Small intestine (tissue), 7 donors: ENCODE data around the gene WDR91. TPM values are rescaled to one million over a fixed set of nuclear protein-coding genes. Genes with fewer than 3 reads are reported as not detected.
"Not testable (repeated sequence)": the region's sequence is repeated elsewhere in the genome, so short reads cannot be mapped to it uniquely, and the experiment has no call there.

Experiments used
- DNase-seq, 2 donors: peaks; one replicate each; pipeline versions ENCODE4 v3.0.0 to v3.0.0-alpha.2; 2013
- FAIRE-seq: peaks from 2 replicates; lab custom pipeline; 2012; peaks lifted over from hg19 to GRCh38; lab: Jason Lieb, UNC
- H3K27ac ChIP-seq, 3 donors: one replicate each; pipeline ENCODE4 v1.5.1; 2013; ENCODE audit warnings: low read length in 2 of 3, mild to moderate bottlenecking in 2 of 3, control low read depth in 1 of 3, inconsistent platforms in 1 of 3, low read depth in 1 of 3, moderate library complexity in 1 of 3
- H3K27me3 ChIP-seq, 3 donors: one replicate each; pipeline ENCODE4 v1.6.1; 2013; ENCODE audit warnings: low read length in 3 of 3, inconsistent platforms in 1 of 3; ENCODE audit not compliant: control insufficient read depth in 3 of 3, insufficient read depth in 3 of 3
- H3K36me3 ChIP-seq, 3 donors: one replicate each; pipeline ENCODE4 v1.6.1; 2013; ENCODE audit warnings: low read length in 3 of 3, inconsistent platforms in 1 of 3, low read depth in 1 of 3, mild to moderate bottlenecking in 1 of 3, moderate library complexity in 1 of 3; ENCODE audit not compliant: control insufficient read depth in 3 of 3, insufficient read depth in 2 of 3
- H3K4me1 ChIP-seq, 3 donors: one replicate each; pipeline ENCODE4 v1.6.1; 2013; ENCODE audit warnings: low read length in 2 of 3, inconsistent platforms in 1 of 3, low read depth in 1 of 3, mild to moderate bottlenecking in 1 of 3, moderate library complexity in 1 of 3; ENCODE audit not compliant: control insufficient read depth in 3 of 3, insufficient read depth in 2 of 3
- H3K4me3 ChIP-seq, 3 donors: one replicate each; pipeline ENCODE4 v1.5.1; 2013; ENCODE audit warnings: low read length in 3 of 3, control low read depth in 1 of 3, inconsistent platforms in 1 of 3, low read depth in 1 of 3, mild to moderate bottlenecking in 1 of 3, moderate library complexity in 1 of 3
- H3K9me3 ChIP-seq, 2 donors: one replicate each; pipeline ENCODE4 v1.6.1; 2013; ENCODE audit warnings: low read depth in 1 of 2, low read length in 1 of 2; ENCODE audit not compliant: control insufficient read depth in 2 of 2, insufficient read depth in 1 of 2
- WGBS, 3 donors: extraction: QIAGEN DNeasy Blood & Tissue Kit; methylation state at CpG; one replicate each; pipeline ENCODE4 v1.1.7; 2013; 5-methylcytosine and 5-hydroxymethylcytosine counted together
- polyA plus RNA-seq, 4 donors: library from polyadenylated mRNA; stranded (reverse) in 3 of 4; unstranded in 1 of 4; fragments of 200-250 nt in 3 of 4; fragments of 120-200 nt in 1 of 4; gene quantifications; one replicate each; pipeline versions ENCODE4 v1.2.1 to v1.2.3, GENCODE V29; 2013
- donor health status: healthy with polysubstance abuse.
- donor health status: control.
- donor health status: control.
- donor health status: Bipolar disorder and iron deficiency.
- donor health status: healthy.

Gene WDR91
- polyA plus RNA-seq, 4 donors = 2.7 to 5.8 (median 4.5) TPM

DNA sequence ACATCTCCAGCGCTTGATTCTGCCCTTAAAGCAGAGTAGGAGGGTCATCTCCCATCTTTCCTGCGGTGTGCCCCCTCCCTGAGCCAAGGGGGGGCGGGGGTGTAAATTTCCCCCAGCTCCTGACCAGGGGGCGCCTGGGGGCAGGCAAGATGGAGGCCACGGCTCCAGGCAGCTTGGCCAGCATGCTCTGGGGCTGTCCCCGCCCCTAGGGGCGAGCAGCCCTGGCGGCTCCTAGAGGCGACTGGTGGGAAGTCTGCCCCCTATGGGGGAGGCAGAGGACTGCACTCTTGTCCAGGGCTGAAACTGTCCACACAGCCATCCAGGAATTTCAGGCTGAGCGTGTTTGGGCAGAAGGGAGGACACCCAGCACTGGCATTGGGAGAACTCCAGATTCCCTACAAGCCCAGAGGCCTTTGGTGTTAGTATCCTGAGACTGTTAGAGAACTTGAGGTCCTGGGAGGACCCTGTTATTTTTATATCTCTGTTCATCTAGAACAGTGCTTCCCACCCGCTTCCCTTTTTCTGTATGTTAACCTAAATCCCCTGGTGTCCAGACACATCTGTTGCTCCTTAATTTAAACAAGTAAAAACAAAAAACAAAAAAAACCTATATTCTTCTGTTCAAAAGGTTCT, 26.9 kb upstream of the WDR91 start:
- WGBS, 3 donors = 80 to 89% (median 83%) methylated on average over 11 of the region's 11 CpGs
- H3K27ac ChIP-seq = no peak overlapping the region
- FAIRE-seq = no peak

DNA sequence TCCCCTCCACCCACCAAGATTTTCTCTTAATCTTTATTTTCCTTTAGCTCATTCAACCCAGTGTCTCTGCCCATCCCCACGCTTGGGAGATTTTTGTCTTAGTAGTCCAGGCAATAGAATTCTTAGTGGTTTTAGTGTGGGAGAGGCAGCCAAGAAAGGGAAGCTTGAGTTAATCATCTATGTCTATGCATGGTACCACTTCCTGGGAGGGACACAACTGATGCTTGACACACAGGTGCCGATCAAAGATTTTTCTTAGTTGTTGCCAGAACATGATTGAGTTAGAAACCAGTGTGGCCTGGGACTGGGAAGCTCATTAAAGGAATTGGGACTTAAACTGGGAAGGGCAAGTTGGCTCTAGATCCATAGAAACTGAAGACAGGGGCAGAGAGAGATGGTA, 25.4 kb upstream of the WDR91 start:
- no peaks in the 10 kb centered on the region for H3K4me1 ChIP-seq
- 46 to 67% (median 63%) methylated on average over 2 of the region's 2 CpGs for WGBS, 3 donors
- H3K27ac ChIP-seq = no peak overlapping the region
- no peak overlapping the region for H3K4me3 ChIP-seq
- H3K27me3 ChIP-seq = peaks cover 0 to 5% (median 0%) of the 10 kb centered on the region in 3 donors
- FAIRE-seq (no peak), DNase-seq (no peak)
- no peaks in the 10 kb centered on the region for H3K36me3 ChIP-seq
- peaks cover 0 to 1% of the 10 kb centered on the region in 2 donors for H3K9me3 ChIP-seq

More for the DNA sequence above, 26.9 kb upstream of the WDR91 start:
- H3K4me1 ChIP-seq = no peaks in the 10 kb centered on the region
- no peak for DNase-seq
- H3K36me3 ChIP-seq = no peaks in the 10 kb centered on the region
- H3K4me3 ChIP-seq = no peak overlapping the region
- H3K9me3 ChIP-seq = peaks cover 0 to 1% of the 10 kb centered on the region in 2 donors
- H3K27me3 ChIP-seq = peaks cover 0 to 12% (median 0%) of the 10 kb centered on the region in 3 donors

DNA sequence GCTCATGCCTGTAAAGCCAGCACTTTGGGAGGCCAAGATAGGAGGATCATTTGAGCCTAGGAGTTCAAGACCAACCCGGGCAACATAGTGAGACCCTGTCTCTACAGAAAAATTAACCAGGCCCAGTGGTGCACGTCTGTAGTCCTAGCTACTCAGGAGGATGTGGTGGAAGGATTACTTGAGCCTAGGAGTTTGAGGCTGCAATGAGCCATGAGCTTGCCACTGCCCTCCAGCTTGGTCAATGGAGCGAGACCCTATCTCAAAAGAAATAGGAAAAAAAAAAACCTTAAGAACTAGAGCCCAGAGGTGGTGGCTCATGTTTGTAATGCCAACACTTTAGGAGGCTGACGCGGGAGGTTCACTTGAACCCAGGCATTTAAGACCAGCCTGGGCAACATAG, 24.5 kb upstream of the WDR91 start:
- H3K27me3 ChIP-seq = peaks cover 0 to 4% (median 0%) of the 10 kb centered on the region in 3 donors
- no peaks in the 10 kb centered on the region for H3K4me1 ChIP-seq
- DNase-seq (no peak), FAIRE-seq (no peak)
- no peak overlapping the region for H3K4me3 ChIP-seq
- no peaks in the 10 kb centered on the region for H3K36me3 ChIP-seq
- H3K9me3 ChIP-seq = peaks cover 0 to 1% of the 10 kb centered on the region in 2 donors
- H3K27ac ChIP-seq = no peak overlapping the region
- WGBS, 3 donors = 91 to 95% (median 95%) methylated on average over 5 of the region's 5 CpGs

- 46 to 66% (median 65%) methylated on average over 4 of the region's 4 CpGs for WGBS, 3 donors
- peaks cover 0 to 1% of the 10 kb centered on the region in 2 donors for H3K9me3 ChIP-seq
- no peak for DNase-seq
- no peak for FAIRE-seq
- H3K4me3 ChIP-seq = no peak overlapping the region
- H3K4me1 ChIP-seq = no peaks in the 10 kb centered on the region
- H3K27ac ChIP-seq = no peak overlapping the region
- peaks cover 0 to 5% (median 0%) of the 10 kb centered on the region in 3 donors for H3K27me3 ChIP-seq
- no peaks in the 10 kb centered on the region for H3K36me3 ChIP-seq
Measured at GRCh38 chr7:135234727-135235126, 23.4 kb upstream of the WDR91 start.

DNA sequence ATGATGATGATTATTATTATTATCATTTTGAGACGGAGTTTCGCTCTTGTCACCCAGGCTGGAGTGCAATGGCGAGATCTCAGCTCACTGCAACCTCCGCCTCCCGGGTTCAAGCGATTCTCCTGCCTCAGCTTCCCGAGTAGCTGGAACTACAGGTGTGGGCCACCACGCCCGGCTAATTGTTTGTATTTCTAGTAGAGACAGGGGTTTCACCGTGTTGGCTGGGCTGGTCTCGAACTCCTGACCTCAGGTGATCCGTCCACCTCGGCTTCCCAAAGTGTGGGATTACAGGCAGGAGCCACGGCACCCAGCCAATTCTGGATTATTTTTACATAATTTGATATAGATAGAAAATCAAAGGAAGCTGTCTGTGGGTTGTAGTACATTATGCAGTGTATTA, 22.8 kb upstream of the WDR91 start:
- not testable (repeated sequence) for H3K27ac ChIP-seq, FAIRE-seq, DNase-seq, H3K4me3 ChIP-seq, H3K9me3 ChIP-seq, H3K36me3 ChIP-seq, H3K27me3 ChIP-seq, H3K4me1 ChIP-seq
- 67 to 90% (median 84%) methylated on average over 14 of the region's 14 CpGs for WGBS, 3 donors

DNA sequence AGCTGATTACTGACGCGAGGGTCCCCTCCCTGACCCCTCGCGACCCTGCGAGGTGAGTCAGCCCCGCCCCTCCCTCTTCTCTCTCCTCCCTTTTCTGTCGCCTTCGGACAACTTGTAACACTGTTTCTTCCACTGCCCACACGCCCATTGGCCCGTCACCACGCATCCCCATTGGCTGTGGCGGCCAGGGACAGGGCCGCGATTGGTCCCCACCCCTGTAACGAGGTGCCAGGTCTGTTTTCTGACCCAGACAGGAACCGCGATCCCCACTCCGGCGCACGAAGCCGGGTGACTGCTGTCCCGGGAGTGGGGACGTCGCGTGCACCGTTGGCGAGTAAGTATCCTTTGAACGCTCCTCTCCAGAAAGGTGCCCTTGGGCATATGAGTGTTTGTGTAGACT, 22.2 kb upstream of the WDR91 start, which contains the start of gene STRA8:
TSS of gene STRA8 (plus strand) at position 269 of the 400 bp plus-strand sequence. CDS start 6,687 bp downstream, outside the sequence.
- H3K27ac ChIP-seq = no peak within 1 kb of the TSS
- no peak within 1 kb of the TSS for H3K4me3 ChIP-seq
- 90 to 95% (median 95%) methylated on average over 28 of the region's 28 CpGs for WGBS, 3 donors
- H3K36me3 ChIP-seq = no peaks in the 10 kb centered on the region
- peaks cover 0 to 1% of the 10 kb centered on the region in 2 donors for H3K9me3 ChIP-seq
- FAIRE-seq = no peak
- no peak for DNase-seq
- H3K4me1 ChIP-seq = no peaks in the 10 kb centered on the region
- H3K27me3 ChIP-seq = peaks cover 0 to 13% (median 0%) of the 10 kb centered on the region in 3 donors

- 85 to 88% (median 86%) methylated on average over 13 of the region's 13 CpGs for WGBS, 3 donors
- no peaks in the 10 kb centered on the region for H3K4me1 ChIP-seq
- DNase-seq = no peak
Measured at GRCh38 chr7:135232720-135233119, 21.4 kb upstream of the WDR91 start.

DNA sequence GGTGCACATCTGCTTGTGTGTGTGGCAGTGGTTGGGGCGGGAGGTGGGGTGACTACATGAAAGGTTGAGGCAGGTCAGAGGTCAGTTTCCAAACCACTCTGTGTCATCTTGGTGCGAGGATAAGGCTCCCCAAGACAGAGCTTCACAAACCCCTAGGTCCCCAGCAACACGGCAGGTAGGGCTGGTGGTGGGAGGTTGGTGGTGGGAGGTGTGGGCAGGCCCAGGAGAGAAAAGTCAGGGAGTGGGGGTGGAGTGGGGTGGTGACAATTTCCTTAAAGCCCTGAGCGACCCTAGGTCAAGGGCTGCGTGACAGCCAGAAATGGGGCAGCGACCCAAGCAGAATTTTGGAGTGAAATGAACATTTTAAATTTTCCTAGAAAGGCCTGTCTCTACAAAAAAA, 20.8 kb upstream of the WDR91 start:
- no peak for DNase-seq
- no peak overlapping the region for H3K4me3 ChIP-seq
- H3K36me3 ChIP-seq = no peaks in the 10 kb centered on the region
- H3K9me3 ChIP-seq = no peaks in the 10 kb centered on the region
- 90 to 92% (median 91%) methylated on average over 6 of the region's 6 CpGs for WGBS, 3 donors
- H3K4me1 ChIP-seq = no peaks in the 10 kb centered on the region
- no peak for FAIRE-seq
- no peak overlapping the region for H3K27ac ChIP-seq
- H3K27me3 ChIP-seq = peaks cover 0 to 13% (median 0%) of the 10 kb centered on the region in 3 donors

More at GRCh38 chr7:135232720-135233119, 21.4 kb upstream of the WDR91 start:
- Histone ChIP-seq H3K36me3 (no peaks in the 10 kb centered on the region), H3K27me3 (peaks cover 0 to 13% (median 0%) of the 10 kb centered on the region in 3 donors), H3K9me3 (no peaks in the 10 kb centered on the region), H3K4me3 (no peak overlapping the region), H3K27ac (no peak overlapping the region)
- no peak for FAIRE-seq
